ENCODE measurements around the gene CSTPP1. TPM values are rescaled to one million over a fixed set of nuclear protein-coding genes. Genes with fewer than 3 reads are reported as not detected.

CSTPP1 gene
- total RNA-seq, 2 donors from 2014 or later: 35.8 to 63.6 TPM

- H3K4me1 ChIP-seq: no peaks in the 10 kb centered on the region
- no peaks in the 10 kb centered on the region for H3K36me3 ChIP-seq
- intact Hi-C loops (cut with DNase I): no loop called here
- H3K9ac ChIP-seq (ENCODE audit: low read depth in 2 of 2, low read length in 2 of 2): no peak overlapping the region
- DNase-seq: no peak
- no peaks in the 10 kb centered on the region for H3K27me3 ChIP-seq
- TF ChIP-seq CTCF (IDR thresholded peaks at IDR 0.05): no peak
- H3K9me3 ChIP-seq: no peaks in the 10 kb centered on the region
- H3K27ac ChIP-seq: peak overlapping the region; percentile 30
- H3K4me3 ChIP-seq: no peak overlapping the region
Observed at GRCh38 chr11:46949297-46949696, 12.7 kb downstream of the CSTPP1 start.

GRCh38 chr11:46951864-46952263 is 15.3 kb downstream of the CSTPP1 start:
- Histone ChIP-seq H3K27me3 (no peaks in the 10 kb centered on the region), H3K9ac (ENCODE audit: low read depth in 2 of 2, low read length in 2 of 2) (no peak overlapping the region), H3K4me3 (no peak overlapping the region), H3K27ac (no peak overlapping the region), H3K9me3 (no peaks in the 10 kb centered on the region), H3K36me3 (no peaks in the 10 kb centered on the region), H3K4me1 (no peaks in the 10 kb centered on the region)
- DNase-seq: no peak
- no peak for TF ChIP-seq CTCF (IDR thresholded peaks at IDR 0.05)
- intact Hi-C loops (cut with DNase I): no loop called here

GRCh38 chr11:46952553-46952952 is 16.0 kb downstream of the CSTPP1 start:
- Histone ChIP-seq H3K27me3 (no peaks in the 10 kb centered on the region), H3K27ac (no peak overlapping the region), H3K9ac (ENCODE audit: low read depth in 2 of 2, low read length in 2 of 2) (no peak overlapping the region), H3K4me3 (no peak overlapping the region), H3K9me3 (no peaks in the 10 kb centered on the region), H3K36me3 (no peaks in the 10 kb centered on the region), H3K4me1 (no peaks in the 10 kb centered on the region)
- DNase-seq: no peak
- TF ChIP-seq CTCF (IDR thresholded peaks at IDR 0.05): no peak
- intact Hi-C loops (cut with DNase I): no loop called here

- no peaks in the 10 kb centered on the region for H3K27me3 ChIP-seq
- no peaks in the 10 kb centered on the region for H3K9me3 ChIP-seq
- no peaks in the 10 kb centered on the region for H3K4me1 ChIP-seq
- intact Hi-C loops (cut with DNase I): no loop called here
- H3K4me3 ChIP-seq: no peak overlapping the region
- no peak for TF ChIP-seq CTCF (IDR thresholded peaks at IDR 0.05)
- H3K9ac ChIP-seq (ENCODE audit: low read depth in 2 of 2, low read length in 2 of 2): no peak overlapping the region
- DNase-seq: no peak
- H3K27ac ChIP-seq: no peak overlapping the region
- H3K36me3 ChIP-seq: no peaks in the 10 kb centered on the region
Observed at GRCh38 chr11:46953093-46953492, 16.5 kb downstream of the CSTPP1 start.

- intact Hi-C loops (cut with DNase I): no loop called here
Observed at GRCh38 chr11:46958777-46959176, 22.2 kb downstream of the CSTPP1 start.

More at GRCh38 chr11:46958777-46959176, 22.2 kb downstream of the CSTPP1 start:
- Histone ChIP-seq H3K27ac (no peak overlapping the region), H3K9me3 (no peaks in the 10 kb centered on the region), H3K27me3 (no peaks in the 10 kb centered on the region), H3K4me3 (no peak overlapping the region), H3K36me3 (no peaks in the 10 kb centered on the region), H3K9ac (ENCODE audit: low read depth in 2 of 2, low read length in 2 of 2) (no peak overlapping the region), H3K4me1 (no peaks in the 10 kb centered on the region)
- TF ChIP-seq CTCF (IDR thresholded peaks at IDR 0.05): no peak
- no peak for DNase-seq
